Measurements from ENCODE around the gene PEX11A.

Gene PEX11A

GRCh38 chr15:89654847-89655805 lies 35.4 kb downstream of the PEX11A start, which contains the start of gene KIF7:
Gene KIF7, minus strand, starts transcription at chr15:89655467. Its CDS starts 2,537 bp downstream, at chr15:89652930.
- peak; percentile 53 for ATAC-seq
- peak; percentile 63 for DNase-seq

GRCh38 chr15:89654301-89654761 lies 36.2 kb downstream of the PEX11A start:
- DNase-seq, result no peak
- no peak for ATAC-seq

DNA sequence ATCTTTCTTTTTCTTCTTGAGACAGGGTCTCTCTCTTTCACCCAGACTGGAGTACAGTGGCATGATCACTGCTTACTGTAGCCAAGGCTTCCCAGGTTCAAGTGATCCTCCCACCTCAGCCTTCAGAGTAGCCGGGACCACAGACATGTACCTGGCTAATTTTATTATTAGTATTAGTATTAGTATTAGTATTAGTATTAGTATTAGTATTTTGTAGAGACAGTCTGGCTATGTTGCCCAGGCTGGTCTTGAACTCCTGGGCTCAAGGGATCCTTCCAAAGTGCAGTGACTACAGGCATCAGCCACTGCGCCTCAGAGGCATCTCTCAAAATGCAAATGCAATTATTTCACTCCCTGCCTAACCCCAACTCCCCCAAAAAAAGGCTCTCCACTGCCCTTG lies 37.0 kb downstream of the PEX11A start:
- ATAC-seq (no peak), DNase-seq (no peak)

GRCh38 chr15:89652666-89653065 lies 37.9 kb downstream of the PEX11A start:
- no peak for ATAC-seq
- no peak for DNase-seq

GRCh38 chr15:89652131-89652530 lies 38.4 kb downstream of the PEX11A start:
- DNase-seq (no peak), ATAC-seq (no peak)

DNA sequence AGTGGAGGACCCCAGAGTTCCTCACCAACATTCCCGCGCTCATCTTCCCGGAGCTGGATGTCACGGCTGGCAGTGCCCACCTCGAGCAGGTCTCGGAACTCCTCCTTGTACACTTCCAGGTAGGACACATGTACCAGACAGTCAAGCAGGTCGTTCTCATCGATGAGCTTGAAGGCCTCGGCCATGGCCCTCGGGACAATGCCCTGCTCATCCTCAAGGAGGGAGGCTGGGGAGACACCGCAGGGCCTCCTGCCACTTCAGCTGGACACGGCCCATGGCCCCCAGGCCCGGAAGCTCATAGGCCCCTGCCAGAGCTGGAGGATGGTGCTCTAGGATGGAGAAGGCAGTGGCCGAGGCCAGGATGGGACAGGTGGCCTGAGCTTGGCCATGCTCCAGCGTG lies 40.8 kb downstream of the PEX11A start:
- ATAC-seq, result no peak

DNA sequence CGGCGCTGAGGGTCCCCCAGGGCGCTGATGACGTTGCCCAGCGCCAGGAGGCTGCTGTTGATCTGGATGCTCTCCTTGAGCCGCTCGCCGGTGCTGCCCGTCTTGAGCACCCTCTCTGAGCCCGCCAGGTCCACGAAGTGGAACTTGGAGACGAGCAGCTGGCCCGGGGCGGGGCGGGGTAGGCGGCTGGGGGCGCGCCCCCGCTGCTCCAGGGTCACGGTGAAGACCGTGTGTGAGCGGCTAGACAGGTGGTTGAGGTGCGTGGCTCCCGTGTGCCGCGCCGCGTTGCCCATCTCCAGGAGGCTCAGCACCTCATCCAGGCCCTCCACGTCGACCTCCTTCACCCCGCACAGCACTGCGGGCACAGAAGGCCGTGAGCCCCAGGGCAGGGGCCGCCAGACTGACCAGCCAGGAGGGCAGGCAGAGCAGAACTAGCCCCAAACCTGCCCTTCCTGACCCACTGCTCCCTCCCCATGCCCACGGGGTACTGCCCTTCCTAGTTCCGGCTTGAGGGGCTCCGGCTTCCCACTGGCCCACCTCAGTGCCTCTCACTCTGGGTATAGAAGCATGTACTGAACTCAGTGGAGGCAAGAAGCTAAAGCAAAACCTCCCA lies 41.4 kb downstream of the PEX11A start:
- ATAC-seq (no peak), DNase-seq (no peak)

More for the DNA sequence above, 40.8 kb downstream of the PEX11A start:
- DNase-seq, result no peak

DNA sequence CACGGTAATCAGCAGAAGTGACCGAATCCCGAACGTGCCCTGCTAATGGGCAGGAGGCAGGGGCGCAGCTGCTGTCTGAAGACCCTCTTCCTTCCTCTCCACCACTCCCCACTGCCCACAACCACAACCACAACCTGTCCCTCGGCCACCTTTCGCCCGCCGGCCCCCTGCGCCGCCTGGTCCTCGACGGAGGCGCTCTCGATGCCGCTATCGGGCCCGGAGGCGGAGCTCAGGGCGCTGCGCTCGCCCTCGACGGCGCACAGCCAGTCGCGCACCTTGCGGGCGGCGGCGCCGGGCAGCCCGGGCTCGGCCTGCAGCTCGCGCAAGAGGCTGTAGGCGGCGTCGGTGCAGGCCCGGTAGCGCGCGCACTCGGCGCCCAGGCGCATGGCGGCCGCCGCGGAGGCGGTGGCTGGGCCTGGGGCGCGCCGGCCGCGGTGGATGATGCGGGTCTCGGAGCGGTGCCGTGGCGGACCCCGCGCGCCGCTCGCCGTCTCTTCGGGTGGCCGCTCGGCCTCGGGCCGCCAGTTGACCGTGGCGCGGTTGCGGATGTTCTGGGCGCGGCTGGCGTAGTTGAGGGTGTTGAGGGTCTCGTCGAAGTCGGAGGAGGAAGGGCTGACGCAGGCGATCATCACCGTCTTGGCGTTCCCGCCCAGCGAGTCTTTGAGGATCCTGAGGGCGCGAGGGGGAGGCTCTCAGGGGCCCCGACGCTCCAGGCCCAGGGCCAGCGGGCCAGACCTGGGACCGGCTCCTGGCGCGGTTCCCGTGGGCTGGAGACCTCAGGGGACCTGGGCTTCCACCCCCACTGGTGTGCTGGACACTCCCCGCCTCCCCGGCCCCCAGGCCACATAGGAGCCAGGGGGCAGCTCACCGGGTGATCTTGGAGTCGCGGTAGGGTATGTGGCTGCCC lies 42.2 kb downstream of the PEX11A start:
- ATAC-seq (no peak), DNase-seq (no peak)

DNA sequence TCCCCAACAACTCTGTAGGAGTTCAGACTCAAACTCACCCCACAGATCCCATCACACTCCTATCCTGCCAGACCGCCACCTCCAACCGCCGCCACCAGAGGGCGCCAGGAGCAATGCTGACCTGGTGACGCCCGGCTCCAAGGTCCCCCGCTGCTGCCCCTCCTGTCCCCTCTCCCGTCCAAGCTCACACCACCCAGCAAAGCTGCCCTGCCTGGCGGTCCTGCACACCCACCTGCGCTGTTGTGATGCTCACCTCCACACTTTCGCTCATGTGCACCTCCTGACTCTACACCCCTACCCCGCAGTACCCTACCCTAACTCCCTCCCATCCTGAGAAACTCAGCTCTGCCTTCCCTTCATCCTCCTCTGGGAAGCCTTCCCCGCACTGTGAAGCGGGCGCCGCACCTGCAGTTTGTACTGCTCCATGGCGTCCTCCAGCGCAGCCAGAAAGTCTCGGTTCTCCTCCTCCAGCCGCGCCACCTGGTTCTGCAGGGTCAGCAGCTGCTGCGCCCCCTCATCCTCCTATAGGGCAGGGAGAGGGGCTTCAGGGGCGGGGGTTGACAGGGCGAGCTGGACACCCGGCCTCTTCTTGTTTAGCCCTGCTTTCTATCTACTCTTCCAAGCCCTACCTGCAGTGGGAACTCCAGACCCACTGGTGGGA lies 43.2 kb downstream of the PEX11A start:
- DNase-seq, result peak; percentile 87
- ATAC-seq, result peak; percentile 72

GRCh38 chr15:89646416-89647141 lies 44.0 kb downstream of the PEX11A start:
- DNase-seq, result no peak
- peak; percentile 21 for ATAC-seq

GRCh38 chr15:89645680-89646079 lies 44.9 kb downstream of the PEX11A start:
- DNase-seq (no peak), ATAC-seq (no peak)

GRCh38 chr15:89642106-89642505 lies 48.4 kb downstream of the PEX11A start:
- DNase-seq (no peak), ATAC-seq (no peak)

GRCh38 chr15:89641053-89641452 lies 49.5 kb downstream of the PEX11A start:
- no peak for DNase-seq
- ATAC-seq, result no peak

DNA sequence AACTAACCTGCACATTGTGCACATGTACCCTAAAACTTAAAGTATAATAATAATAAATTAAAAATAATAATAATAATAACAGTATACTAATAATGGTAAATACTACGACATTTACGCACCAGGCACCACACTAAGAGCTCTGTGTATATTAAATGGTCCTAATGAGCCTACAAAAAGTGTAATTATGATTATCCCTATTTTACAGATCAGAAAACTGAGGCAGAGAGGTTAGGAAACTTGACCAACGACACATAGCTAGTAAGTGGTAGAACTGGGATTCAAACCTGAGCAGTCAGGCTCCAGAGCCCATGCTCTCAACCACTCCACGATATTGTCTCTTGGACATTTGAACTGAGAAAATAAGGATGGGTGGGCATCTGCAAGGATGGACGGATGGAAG lies 50.3 kb downstream of the PEX11A start:
- no peak for ATAC-seq
- DNase-seq, result no peak

DNA sequence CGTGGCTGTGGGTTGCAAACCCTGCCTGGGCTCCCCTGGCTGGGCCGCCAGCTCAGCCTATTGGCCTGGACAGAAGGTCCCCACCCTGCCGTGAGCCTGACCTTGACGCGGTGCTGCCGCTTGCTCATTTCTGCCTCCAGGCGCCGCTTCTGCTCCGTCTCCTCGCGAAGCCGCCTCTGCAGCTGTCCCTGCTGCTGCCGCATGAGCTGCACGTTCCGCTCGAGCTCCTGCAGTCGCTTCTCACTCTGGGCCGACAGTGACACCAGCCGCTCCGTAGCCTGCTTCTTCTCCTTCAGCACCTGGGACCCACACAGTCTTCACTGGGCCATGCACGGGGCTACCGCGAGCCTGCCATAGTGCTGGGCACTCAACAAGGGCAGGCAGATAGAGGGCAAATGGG lies 57.0 kb downstream of the PEX11A start:
- ATAC-seq, result no peak
- DNase-seq, result no peak

- ATAC-seq (no peak), DNase-seq (no peak)
These were observed 57.8 kb downstream of the PEX11A start for GRCh38 chr15:89632563-89633430.

GRCh38 chr15:89631902-89632264 lies 58.7 kb downstream of the PEX11A start:
- ATAC-seq (no peak), DNase-seq (no peak)
